Measurements from ENCODE around the gene KLHL2. TPM values are rescaled to one million over a fixed set of nuclear protein-coding genes. Genes with fewer than 3 reads are reported as not detected.

KLHL2 gene
- total and polyA plus RNA-seq, 2 of the 13 experiments (the other 11 are each of a cell fraction or from before 2014, with no cell fraction given) = 9.2 to 17.6 TPM

GRCh38 chr4:165327211-165328100, 120.1 kb downstream of the KLHL2 start, which contains the start of gene MSMO1 (continued):
- TF ChIP-seq, protein P1, sequence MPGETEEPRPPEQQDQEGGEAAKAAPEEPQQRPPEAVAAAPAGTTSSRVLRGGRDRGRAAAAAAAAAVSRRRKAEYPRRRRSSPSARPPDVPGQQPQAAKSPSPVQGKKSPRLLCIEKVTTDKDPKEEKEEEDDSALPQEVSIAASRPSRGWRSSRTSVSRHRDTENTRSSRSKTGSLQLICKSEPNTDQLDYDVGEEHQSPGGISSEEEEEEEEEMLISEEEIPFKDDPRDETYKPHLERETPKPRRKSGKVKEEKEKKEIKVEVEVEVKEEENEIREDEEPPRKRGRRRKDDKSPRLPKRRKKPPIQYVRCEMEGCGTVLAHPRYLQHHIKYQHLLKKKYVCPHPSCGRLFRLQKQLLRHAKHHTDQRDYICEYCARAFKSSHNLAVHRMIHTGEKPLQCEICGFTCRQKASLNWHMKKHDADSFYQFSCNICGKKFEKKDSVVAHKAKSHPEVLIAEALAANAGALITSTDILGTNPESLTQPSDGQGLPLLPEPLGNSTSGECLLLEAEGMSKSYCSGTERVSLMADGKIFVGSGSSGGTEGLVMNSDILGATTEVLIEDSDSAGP (CRISPR knock-in tag; IDR thresholded peaks at IDR 0.05; ENCODE audit: borderline replicate concordance) = peak; percentile 92; the same call in 1 of the 2 replicates
- TF ChIP-seq BHLHE40 (IDR thresholded peaks at IDR 0.05; ENCODE audit: low read length) (peak; percentile 22; the same call in 1 of the 2 replicates), ISL2 (CRISPR knock-in tag; IDR thresholded peaks at IDR 0.05) (peak; percentile 33; the same call in 1 of the 2 replicates), ZNF550 (CRISPR knock-in tag; IDR thresholded peaks at IDR 0.05; ENCODE audit: borderline replicate concordance) (no peak), ZNF777 (CRISPR knock-in tag; IDR thresholded peaks at IDR 0.05) (no peak; the same call in 1 of the 2 replicates), FOSL2 (CRISPR knock-in tag; IDR thresholded peaks at IDR 0.05) (no peak; the same call in 1 of the 2 replicates), ZSCAN29 (CRISPR knock-in tag; conservative IDR thresholded peaks at IDR 0.05) (0 out of 2 replicates have a peak, but pooled peaks have one; percentile 37), ZBTB7B (CRISPR knock-in tag; IDR thresholded peaks at IDR 0.05) (peak; percentile 57; the same call in 1 of the 2 replicates), ZBTB8A (CRISPR knock-in tag; IDR thresholded peaks at IDR 0.05; ENCODE audit: borderline replicate concordance, low read depth) (no peak), MAFG (CRISPR knock-in tag; IDR thresholded peaks at IDR 0.05) (no peak), ZNF264 (CRISPR knock-in tag; IDR thresholded peaks at IDR 0.05) (peak; percentile 49; the same call in 1 of the 2 replicates), HDAC2 (CRISPR knock-in tag; IDR thresholded peaks at IDR 0.05) (peak; percentile 60), ZNF660 (CRISPR knock-in tag; IDR thresholded peaks at IDR 0.05; ENCODE audit: borderline replicate concordance, low read depth) (no peak), ZBTB38 (CRISPR knock-in tag; IDR thresholded peaks at IDR 0.05) (peak; percentile 10; the same call in 1 of the 2 replicates), THAP11 (CRISPR knock-in tag; IDR thresholded peaks at IDR 0.05) (peak; percentile 72), ZNF746 (CRISPR knock-in tag; IDR thresholded peaks at IDR 0.05) (no peak), KMT2B (CRISPR knock-in tag; IDR thresholded peaks at IDR 0.05) (peak; percentile 85), RCOR2 (CRISPR knock-in tag; IDR thresholded peaks at IDR 0.05) (no peak)
- TF ChIP-seq, protein P2, sequence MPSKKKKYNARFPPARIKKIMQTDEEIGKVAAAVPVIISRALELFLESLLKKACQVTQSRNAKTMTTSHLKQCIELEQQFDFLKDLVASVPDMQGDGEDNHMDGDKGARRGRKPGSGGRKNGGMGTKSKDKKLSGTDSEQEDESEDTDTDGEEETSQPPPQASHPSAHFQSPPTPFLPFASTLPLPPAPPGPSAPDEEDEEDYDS (CRISPR knock-in tag; IDR thresholded peaks at IDR 0.05) = peak; percentile 97
- TF ChIP-seq, protein P3, sequence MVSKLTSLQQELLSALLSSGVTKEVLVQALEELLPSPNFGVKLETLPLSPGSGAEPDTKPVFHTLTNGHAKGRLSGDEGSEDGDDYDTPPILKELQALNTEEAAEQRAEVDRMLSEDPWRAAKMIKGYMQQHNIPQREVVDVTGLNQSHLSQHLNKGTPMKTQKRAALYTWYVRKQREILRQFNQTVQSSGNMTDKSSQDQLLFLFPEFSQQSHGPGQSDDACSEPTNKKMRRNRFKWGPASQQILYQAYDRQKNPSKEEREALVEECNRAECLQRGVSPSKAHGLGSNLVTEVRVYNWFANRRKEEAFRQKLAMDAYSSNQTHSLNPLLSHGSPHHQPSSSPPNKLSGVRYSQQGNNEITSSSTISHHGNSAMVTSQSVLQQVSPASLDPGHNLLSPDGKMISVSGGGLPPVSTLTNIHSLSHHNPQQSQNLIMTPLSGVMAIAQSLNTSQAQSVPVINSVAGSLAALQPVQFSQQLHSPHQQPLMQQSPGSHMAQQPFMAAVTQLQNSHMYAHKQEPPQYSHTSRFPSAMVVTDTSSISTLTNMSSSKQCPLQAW (CRISPR knock-in tag; IDR thresholded peaks at IDR 0.05) = peak; percentile 80
- TF ChIP-seq, protein P4, sequence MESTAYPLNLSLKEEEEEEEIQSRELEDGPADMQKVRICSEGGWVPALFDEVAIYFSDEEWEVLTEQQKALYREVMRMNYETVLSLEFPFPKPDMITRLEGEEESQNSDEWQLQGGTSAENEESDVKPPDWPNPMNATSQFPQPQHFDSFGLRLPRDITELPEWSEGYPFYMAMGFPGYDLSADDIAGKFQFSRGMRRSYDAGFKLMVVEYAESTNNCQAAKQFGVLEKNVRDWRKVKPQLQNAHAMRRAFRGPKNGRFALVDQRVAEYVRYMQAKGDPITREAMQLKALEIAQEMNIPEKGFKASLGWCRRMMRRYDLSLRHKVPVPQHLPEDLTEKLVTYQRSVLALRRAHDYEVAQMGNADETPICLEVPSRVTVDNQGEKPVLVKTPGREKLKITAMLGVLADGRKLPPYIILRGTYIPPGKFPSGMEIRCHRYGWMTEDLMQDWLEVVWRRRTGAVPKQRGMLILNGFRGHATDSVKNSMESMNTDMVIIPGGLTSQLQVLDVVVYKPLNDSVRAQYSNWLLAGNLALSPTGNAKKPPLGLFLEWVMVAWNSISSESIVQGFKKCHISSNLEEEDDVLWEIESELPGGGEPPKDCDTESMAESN (CRISPR knock-in tag; conservative IDR thresholded peaks at IDR 0.05) = peak; percentile 64
- TF ChIP-seq, protein P5, sequence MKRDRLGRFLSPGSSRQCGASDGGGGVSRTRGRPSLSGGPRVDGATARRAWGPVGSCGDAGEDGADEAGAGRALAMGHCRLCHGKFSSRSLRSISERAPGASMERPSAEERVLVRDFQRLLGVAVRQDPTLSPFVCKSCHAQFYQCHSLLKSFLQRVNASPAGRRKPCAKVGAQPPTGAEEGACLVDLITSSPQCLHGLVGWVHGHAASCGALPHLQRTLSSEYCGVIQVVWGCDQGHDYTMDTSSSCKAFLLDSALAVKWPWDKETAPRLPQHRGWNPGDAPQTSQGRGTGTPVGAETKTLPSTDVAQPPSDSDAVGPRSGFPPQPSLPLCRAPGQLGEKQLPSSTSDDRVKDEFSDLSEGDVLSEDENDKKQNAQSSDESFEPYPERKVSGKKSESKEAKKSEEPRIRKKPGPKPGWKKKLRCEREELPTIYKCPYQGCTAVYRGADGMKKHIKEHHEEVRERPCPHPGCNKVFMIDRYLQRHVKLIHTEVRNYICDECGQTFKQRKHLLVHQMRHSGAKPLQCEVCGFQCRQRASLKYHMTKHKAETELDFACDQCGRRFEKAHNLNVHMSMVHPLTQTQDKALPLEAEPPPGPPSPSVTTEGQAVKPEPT (CRISPR knock-in tag; IDR thresholded peaks at IDR 0.05; ENCODE audit: low read depth) = peak; percentile 92; the same call in 1 of the 2 replicates
